Left kidney (tissue), 2 donors: ENCODE data around the gene PPP1R15A. TPM values are rescaled to one million over a fixed set of nuclear protein-coding genes. Genes with fewer than 3 reads are reported as not detected.
"Not testable (repeated sequence)": the region's sequence is repeated elsewhere in the genome, so short reads cannot be mapped to it uniquely, and the experiment has no call there.

Source experiments
- DNase-seq: peaks from one replicate; pipeline ENCODE4 v3.0.0-alpha.2; 2013
- polyA plus RNA-seq: library from polyadenylated mRNA; unstranded; fragments of 120-200 nt; gene quantifications from one replicate; pipeline ENCODE4 v1.2.1, GENCODE V29; 2013; ENCODE audit not compliant: insufficient read length

The PPP1R15A gene
- polyA plus RNA-seq, 1 donor, result 33.8 TPM

DNA sequence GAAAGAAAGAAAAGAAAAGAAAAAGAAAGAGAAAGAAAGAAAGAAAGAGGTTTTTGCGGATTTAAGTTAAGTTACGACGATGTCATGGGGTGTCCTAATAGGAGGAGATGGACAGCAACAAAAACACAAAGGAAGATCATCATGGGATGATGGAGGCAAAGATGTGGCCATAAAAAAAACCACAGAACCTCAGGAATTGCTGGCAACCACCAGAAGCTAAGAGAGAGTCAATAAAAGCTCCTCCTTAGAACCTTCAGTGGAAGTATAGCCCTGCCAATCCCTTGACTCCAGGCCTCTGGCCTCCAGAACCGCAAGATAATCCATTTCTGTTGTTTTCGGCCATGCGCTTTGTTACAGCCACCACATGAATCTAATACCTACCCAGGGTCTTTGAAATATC is 15.3 kb upstream of the PPP1R15A start:
- DNase-seq, result no peak

DNA sequence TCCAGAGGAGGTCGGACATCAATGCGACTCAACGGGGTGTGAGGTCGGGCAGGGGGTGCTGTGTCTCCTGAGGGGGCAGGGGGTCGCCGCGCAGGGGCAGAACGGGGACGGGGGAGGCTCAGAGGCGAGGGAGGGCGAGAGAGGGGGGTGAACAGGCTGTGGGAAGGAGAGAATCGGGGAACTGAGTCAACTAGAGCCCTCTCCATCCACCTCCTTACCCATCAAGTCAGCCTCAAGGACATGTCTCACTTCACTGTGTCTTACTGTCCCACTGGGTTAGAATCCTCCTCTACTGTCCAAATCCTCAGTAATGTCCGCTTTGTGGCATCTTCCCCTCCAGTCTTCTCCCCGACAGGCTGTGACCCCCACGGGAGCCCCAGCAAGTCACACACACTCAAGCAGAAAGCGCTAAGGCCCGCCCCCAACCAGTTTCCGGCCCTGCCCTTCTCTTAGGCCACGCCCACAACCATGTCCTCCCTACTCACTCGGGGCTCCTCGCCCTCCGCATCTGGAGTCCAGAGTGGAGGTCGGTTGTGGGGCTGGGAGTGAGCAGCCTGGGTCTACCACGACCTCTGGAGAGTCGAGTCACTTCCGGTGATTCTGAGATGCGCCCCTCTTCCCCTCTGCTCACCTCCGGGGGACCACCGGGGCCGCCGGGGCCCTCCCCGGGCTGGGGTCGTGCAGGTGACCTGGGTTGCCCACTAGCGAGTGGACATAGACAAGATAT is 13.1 kb upstream of the PPP1R15A start:
- no peak for DNase-seq

DNA sequence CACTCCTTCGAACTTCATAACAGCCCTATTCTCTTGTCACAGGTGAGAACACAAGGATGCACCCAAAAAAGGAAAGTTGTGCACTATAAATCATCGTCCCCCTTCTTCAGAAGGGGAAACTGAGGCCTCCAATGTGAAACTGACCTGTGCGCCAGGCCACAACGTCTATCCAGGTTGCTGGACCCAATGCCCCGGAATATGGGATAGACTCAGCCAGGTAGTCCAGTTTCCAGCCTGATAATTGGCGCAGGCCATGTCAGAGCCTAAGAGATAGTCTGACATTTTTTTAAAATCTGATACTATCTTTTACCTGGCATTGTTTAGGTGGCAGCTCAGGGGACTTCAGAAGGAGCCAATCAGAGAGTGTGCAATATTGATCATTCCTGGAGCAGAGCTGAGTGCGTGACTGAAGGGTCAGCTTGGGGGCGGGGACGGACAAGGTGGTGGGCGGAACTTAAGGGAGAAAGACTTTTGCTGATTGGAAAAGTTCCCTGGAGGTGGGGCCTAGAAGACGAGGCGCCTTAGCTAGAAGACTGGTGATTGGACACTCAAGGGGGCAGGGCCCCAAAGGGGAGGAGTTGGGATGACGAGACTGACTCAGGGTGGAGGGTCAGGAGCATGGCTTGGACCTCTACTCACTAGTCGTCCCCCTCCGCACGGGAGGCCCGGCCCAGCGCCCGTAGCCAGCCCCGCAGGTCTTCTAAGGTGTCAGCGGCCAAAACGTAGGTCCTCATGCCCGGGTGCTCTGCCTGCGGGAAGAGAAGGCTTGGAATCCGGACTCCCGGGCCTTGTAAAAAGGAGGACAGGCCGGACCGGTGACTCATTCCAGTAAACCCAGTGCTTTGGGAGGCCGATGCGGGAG is 12.3 kb upstream of the PPP1R15A start:
- no peak for DNase-seq

DNA sequence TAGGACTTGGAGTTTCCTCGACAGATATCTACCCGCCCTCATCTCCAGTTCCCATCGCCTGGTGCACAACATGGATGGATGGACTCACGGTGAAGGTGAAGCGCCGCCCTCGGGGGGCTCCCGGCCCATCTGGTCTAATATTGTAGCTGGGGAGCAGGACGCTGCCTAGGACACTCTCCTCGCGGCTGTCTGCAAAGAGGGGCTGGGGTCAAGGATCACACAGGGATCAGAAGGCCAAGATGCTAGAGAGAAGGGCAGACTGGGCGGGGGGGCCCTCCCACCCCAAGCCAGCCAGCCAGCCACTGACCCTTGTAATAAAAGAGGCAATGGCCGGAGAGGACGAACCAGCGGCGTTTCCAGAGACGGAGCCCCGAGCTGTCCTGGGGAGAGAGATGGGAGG is 10.9 kb upstream of the PPP1R15A start:
- DNase-seq, result no peak

DNA sequence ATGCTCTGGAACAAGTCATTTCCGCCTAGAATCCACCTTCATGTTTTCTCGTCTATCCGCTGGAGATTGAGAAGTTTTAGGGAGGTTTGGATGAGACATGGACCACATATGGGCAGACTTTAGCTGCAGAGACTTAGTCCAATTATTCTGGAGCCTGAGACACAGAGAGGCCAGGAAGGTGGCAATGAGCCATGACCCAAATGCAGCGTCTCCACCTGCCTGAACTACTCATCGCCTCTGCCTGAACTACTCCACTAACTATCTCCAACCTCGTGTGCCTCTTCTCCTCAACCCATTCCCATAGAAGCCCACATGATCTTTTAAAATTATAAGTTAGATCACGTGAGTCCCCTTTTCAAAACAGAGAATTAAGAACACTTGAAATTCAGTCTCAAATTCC is 9.4 kb upstream of the PPP1R15A start:
- DNase-seq, result no peak

DNA sequence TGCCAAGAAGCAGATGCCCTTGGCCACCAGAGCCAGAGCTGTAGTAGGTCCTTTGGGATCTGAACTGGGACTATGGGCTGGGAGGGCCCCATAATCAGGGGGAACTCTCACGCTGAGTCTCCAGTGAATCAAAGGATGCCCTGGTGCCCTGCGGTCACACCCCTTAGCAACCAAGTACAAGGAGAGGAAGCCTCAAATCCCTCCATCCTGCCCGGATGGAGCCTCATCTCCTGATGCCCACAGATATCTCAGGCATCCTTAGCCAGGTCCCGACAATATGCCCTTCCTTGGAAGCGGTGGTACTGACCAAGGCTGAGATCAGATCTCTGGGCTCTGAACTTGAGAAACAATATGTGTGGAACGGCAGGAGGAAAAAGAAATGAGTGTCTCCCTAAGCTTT is 5.5 kb upstream of the PPP1R15A start:
- no peak for DNase-seq

DNA sequence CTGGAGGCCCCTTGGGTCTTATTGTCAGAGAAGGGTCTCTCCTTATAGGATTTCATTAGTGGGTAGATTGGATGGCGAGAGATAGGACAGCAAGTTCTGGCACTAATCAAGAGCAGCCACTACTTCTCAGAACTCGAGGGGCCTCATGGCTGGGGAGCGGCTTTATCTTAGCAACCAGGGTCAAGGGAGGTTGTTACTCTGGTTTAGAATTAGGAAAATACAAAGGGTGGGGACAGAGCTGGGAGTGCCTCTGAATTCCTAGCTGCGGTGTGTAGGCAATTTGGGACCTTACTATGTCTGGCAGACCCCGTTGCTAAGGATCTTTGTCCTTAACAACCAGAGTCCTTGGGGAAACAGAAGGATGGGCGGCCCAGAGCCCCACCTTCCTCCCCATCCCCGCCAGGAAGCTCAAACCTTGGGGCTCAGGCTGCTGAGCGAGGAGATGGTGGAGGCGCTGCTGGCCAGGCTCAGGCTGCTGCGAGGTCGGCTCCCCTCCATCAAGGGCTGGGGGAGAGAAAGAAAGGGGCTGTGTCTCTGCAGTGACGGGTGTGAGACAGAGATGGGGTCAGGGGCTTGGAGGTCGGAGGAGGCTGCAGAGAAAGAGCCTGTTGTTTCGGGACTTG is 5.0 kb upstream of the PPP1R15A start:
- peak; percentile 44 for DNase-seq

DNA sequence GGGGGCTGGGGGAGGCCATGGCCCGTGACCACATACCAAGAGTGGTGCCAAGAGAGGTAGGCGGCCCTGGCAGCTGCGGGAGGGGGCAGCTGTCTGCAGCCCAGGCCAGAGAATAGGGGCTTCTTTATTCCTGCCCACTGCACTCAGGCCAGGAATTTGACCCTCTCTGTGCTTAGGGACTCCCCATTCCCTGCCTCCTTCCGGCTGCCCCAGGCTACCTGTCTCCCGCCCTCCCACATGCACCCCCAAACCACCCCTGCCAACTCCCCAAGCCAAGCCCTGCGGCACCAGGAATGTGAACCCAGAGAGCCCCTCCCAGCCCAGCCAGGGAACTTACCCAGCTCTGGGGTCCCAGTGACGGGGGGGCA is 4.5 kb upstream of the PPP1R15A start:
- no peak for DNase-seq

DNA sequence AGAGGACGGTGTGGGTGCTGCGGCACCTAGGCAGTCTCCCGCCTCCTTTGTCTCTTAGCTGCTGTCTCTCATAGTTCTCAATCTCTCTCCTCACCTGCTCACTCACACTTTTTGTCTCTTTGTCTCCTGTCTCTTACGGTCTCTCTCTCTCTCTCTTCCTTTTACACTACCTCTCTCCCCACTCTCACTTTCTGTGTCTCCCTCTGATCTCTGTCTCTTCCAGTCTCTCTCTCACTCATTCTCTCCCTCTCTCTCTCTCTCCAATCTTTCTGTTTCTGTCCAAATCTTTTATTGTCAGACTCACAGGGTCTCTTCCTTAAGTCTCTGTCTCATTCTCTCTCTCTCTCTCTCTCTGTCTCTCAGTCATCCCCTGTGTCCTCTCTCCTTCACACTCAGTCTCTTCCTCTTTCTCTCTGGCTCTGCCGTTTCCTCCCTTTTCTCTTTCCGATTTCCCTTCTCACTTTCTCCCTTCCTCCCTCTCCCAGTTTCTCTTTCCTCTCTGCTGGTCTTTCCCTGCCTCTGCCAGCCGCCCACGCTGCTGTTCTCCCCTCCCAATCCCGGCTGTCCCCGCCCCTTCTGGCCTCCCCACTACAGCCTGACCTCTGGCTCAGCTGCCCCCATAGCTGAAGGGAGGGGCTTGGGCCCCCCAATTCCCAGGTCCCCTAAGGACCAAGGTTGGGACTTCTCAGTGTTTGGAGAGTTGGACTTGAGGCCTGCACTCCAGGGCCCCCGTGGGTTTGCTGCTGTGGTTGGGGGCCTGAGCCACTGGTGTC is 3.9 kb upstream of the PPP1R15A start, which contains the start of gene PLEKHA4:
Gene PLEKHA4, minus strand, starts transcription at position 504 of the 773 bp plus-strand sequence. CDS start 997 bp downstream, outside the sequence.
- DNase-seq, result peak; percentile 33

DNA sequence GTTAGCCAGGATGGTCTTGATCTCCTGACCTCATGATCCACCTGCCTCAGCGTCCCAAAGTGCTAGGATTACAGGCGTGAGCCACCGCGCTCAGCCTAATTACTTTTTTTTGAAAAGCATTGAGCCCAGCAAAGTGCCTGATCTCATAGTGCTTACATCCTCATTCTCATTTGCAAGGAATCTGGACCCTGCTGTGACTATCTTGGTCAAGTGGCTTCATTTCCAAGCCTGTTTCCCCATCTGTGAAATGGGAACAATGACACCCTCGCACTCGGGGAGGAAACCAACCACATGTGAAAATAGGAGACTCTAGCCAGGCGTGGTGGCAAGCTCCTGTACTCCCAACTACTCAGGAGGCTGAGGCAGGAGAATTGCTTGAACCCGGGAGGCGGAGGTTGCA is 2.2 kb upstream of the PPP1R15A start:
- DNase-seq, result no peak

DNA sequence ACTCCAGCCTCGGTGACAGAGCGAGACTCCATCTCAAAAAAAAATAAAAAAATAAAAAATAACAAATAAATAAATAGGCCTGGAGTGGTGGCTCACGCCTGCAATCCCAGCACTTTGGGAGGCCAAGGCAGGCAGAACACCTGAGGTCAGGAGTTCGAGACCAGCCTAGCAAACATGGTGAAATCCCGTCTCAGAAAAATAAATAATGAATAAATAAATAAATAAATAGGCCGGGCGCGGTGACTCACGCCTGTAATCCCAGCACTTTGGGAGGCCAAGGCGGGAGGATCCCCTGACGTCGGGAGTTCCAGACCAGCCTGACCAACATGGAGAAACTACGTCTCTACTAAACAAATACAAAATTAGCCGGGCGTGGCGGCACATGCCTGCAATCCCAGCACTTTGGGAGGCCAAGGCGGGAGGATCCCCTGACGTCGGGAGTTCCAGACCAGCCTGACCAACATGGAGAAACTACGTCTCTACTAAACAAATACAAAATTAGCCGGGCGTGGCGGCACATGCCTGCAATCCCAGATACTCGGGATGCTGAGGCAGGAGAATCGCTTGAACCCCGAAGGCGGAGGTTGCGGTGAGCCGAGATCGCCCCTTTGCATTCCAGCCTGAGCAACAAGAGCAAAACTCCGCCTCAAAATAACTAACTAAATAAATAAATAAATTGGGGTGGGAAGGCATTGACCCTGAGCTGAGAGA is 595 bp upstream of the PPP1R15A start:
- not testable (repeated sequence) for DNase-seq

DNA sequence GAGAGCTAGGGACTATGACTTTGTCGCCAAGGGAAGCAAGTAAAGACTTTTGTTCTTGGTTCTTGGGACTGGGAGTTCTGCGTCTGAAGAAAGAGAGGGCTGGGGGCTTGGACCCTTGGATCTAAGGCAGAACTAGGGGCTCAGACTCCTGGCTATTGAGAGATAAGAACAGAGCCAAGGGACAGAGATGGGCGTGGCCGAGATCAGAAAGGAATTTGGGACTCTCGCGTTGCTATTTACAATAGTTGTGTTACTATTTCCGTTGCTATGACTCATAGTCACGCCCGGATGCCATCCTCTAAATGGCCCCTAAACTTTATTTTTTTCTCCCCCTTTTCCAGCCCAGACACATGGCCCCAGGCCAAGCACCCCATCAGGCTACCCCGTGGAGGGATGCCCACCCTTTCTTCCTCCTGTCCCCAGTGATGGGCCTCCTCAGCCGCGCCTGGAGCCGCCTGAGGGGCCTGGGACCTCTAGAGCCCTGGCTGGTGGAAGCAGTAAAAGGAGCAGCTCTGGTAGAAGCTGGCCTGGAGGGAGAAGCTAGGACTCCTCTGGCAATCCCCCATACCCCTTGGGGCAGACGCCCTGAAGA is 759 bp downstream of the PPP1R15A start:
- peak; percentile 93 for DNase-seq

DNA sequence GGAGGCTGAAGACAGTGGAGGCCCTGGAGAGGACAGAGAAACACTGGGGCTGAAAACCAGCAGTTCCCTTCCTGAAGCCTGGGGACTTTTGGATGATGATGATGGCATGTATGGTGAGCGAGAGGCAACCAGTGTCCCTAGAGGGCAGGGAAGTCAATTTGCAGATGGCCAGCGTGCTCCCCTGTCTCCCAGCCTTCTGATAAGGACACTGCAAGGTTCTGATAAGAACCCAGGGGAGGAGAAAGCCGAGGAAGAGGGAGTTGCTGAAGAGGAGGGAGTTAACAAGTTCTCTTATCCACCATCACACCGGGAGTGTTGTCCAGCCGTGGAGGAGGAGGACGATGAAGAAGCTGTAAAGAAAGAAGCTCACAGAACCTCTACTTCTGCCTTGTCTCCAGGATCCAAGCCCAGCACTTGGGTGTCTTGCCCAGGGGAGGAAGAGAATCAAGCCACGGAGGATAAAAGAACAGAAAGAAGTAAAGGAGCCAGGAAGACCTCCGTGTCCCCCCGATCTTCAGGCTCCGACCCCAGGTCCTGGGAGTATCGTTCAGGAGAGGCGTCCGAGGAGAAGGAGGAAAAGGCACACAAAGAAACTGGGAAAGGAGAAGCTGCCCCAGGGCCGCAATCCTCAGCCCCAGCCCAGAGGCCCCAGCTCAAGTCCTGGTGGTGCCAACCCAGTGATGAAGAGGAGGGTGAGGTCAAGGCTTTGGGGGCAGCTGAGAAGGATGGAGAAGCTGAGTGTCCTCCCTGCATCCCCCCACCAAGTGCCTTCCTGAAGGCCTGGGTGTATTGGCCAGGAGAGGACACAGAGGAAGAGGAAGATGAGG is 1.5 kb downstream of the PPP1R15A start:
- DNase-seq, result no peak

DNA sequence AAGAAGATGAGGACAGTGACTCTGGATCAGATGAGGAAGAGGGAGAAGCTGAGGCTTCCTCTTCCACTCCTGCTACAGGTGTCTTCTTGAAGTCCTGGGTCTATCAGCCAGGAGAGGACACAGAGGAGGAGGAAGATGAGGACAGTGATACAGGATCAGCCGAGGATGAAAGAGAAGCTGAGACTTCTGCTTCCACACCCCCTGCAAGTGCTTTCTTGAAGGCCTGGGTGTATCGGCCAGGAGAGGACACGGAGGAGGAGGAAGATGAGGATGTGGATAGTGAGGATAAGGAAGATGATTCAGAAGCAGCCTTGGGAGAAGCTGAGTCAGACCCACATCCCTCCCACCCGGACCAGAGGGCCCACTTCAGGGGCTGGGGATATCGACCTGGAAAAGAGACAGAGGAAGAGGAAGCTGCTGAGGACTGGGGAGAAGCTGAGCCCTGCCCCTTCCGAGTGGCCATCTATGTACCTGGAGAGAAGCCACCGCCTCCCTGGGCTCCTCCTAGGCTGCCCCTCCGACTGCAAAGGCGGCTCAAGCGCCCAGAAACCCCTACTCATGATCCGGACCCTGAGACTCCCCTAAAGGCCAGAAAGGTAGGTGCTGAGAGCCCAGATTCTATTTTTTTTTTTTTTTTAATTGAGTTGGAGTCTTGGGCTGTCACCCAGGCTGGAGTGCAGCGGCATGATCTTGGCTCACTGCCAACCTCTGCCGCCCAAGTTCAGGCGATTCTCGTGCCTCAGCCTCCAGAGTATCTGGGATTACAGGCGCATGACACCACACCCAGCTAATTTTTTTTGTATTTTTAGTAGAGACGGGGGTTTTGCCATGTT is 2.3 kb downstream of the PPP1R15A start:
- no peak for DNase-seq

DNA sequence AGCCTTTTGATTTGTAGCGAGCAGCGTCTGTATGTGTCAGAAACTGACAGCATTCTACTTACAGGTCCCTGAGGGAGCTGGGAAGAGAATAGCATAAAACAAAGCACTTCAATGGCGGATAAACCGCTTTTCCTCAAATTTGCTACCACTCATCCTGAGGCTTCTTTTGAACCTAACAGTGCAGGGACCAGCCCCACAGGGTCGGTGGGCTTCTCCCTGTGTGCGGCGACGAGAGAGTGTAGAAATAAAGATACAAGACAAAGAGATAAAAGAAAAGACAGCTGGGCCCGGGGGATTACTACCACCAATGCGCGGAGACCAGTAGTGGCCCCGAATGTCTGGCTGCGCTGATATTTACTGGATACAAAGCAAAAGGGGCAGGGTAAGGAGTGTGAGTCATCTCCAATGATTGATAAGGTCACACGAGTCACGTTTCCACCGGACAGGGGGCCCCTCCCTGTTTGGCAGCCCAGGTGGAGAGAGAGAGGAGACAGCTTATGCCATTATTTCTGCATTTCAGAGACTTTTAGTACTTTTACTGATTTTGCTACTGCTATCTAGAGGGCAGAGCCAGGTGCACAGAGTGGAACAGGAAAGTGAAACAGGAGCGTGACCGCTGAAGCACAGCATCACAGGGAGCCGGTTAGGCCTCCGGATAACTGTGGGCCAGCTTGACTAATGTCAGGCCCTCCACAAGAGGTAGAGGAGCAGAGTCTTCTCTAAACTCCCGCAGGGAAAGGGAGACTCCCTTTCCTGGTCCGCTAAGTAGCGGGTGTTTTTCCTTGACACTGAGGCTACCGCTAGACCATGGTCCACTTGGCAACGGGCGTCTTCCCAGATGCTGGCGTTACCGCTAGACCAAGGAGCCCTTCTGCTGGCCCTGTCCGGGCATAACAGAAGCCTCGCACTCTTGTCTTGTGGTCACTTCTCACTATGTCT is 4.1 kb downstream of the PPP1R15A start:
- not testable (repeated sequence) for DNase-seq

DNA sequence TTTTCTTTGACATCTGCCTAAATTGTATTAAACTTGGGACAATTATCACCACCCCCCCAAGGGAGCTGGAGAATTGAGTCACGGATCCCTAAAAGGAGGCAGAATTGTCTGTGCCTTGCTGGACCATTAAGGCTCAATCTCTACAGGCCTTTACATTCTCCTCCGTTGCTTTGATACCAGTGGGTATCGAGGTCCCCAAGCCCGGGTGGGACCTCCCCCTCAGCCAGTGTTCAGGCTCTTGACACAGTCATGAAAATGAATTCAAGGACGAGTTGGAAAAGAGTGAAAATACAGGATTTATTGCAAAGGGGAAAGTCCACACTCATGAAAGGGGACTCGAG is 5.6 kb downstream of the PPP1R15A start:
- no peak for DNase-seq

DNA sequence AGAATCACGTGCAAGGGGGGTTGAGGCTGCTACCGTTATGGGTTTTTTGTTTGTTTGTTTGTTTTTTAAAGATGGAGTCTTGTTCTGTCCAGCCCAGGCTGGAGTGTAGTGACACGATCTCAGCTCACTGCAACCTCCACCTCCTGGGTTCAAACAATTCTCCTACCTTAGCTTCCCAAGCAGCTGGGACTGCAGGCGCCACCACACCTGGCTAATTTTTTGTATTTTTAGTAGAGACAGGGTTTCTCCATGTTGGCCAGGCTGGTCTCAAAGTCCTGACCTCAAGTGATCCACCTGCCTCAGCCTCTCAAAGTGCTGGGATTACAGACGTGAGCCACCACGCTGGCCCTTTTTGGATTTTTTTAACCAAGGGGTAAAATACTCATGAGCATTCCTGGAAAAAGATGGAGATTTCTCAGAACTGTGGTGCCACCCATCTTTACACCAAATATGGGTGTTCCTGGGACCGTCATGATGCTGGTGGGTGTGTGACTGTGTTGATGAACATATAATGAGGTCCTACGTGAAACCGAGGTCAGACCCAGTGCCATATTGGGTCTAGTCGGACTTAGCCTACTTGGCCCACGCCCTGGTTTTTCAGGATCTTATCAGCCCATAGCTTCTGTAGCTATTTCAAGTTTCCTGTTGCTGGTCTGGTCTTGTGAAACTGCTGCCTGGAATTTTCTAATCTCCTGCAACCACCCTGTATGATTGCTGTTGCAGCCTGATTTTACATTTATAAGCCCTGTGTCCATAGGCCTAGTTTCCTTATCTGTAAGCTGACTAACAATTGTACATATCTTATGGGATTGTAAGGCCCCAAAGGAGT is 6.2 kb downstream of the PPP1R15A start:
- DNase-seq, result no peak
